NCI-H460 (cell line): ENCODE data around the gene ZNF580. TPM values are rescaled to one million over a fixed set of nuclear protein-coding genes. Genes with fewer than 3 reads are reported as not detected.
A peak's percentile ranks its signal among the peaks of the same experiment; 100 is the strongest.

ENCODE experiments used
- DNase-seq: peaks from one replicate; pipeline ENCODE4 v3.0.0-alpha.2; 2016; ENCODE audit warnings: low read depth; ENCODE audit errors: extremely low read depth
- total RNA-seq: library from RNA; depleted of rRNA; stranded (reverse); fragments of >200 nt; shearing (Covaris generic); gene quantifications from 2 replicates; pipeline ENCODE4 v1.2.3, GENCODE V29; 2014

ZNF580 gene
- total RNA-seq, 1 experiment from 2014 or later = 8.9 TPM

- DNase-seq = no peak
Measured at GRCh38 chr19:55622242-55622969, 18.4 kb upstream of the ZNF580 start.

GRCh38 chr19:55623130-55623529 lies 17.7 kb upstream of the ZNF580 start:
- no peak for DNase-seq

GRCh38 chr19:55623561-55623960 lies 17.2 kb upstream of the ZNF580 start:
- no peak for DNase-seq

- peak; percentile 82 for DNase-seq
Measured at GRCh38 chr19:55624109-55625003, 16.4 kb upstream of the ZNF580 start, which contains the start of gene ZNF784. Gene ZNF784, minus strand, starts transcription at chr19:55624566. Its CDS starts 5 bp downstream, at chr19:55624561.

GRCh38 chr19:55625004-55625326 lies 15.8 kb upstream of the ZNF580 start:
- DNase-seq = no peak

GRCh38 chr19:55626350-55626749 lies 14.5 kb upstream of the ZNF580 start:
- no peak for DNase-seq

GRCh38 chr19:55632463-55632834 lies 8.4 kb upstream of the ZNF580 start:
- peak; percentile 85 for DNase-seq

- DNase-seq = no peak
Measured at GRCh38 chr19:55633861-55634260, 6.9 kb upstream of the ZNF580 start.

- DNase-seq = no peak
Measured at GRCh38 chr19:55635334-55635717, 5.5 kb upstream of the ZNF580 start.

- DNase-seq = no peak
Measured at GRCh38 chr19:55635856-55636440, 4.9 kb upstream of the ZNF580 start.

- DNase-seq = no peak
Measured at GRCh38 chr19:55636723-55637122, 4.1 kb upstream of the ZNF580 start.

GRCh38 chr19:55637534-55637933 lies 3.3 kb upstream of the ZNF580 start:
- DNase-seq = no peak

GRCh38 chr19:55638864-55639359 lies 1.9 kb upstream of the ZNF580 start:
- DNase-seq = peak; percentile 60

- DNase-seq = no peak
Measured at GRCh38 chr19:55640043-55640576, 692 bp upstream of the ZNF580 start.

GRCh38 chr19:55641426-55642152 lies 787 bp downstream of the ZNF580 start:
- no peak for DNase-seq

GRCh38 chr19:55642153-55643002 lies 1.6 kb downstream of the ZNF580 start:
- DNase-seq = no peak

- DNase-seq = peak; percentile 53
Measured at GRCh38 chr19:55643003-55643886, 2.4 kb downstream of the ZNF580 start, which contains the start of gene ZNF581. Gene ZNF581, plus strand, starts transcription at chr19:55643649. Its CDS starts 923 bp downstream, at chr19:55644572.

- DNase-seq = no peak
Measured at GRCh38 chr19:55643887-55644176, 3.0 kb downstream of the ZNF580 start.
